Suprapubic skin (tissue), 4 donors: Measurements from ENCODE around the gene MTA3. TPM values are rescaled to one million over a fixed set of nuclear protein-coding genes. Genes with fewer than 3 reads are reported as not detected.
"Not testable (repeated sequence)": the region's sequence is repeated elsewhere in the genome, so short reads cannot be mapped to it uniquely, and the experiment has no call there.

ENCODE experiments used
- DNase-seq, 2 donors: peaks; one replicate each; pipeline ENCODE4 v3.0.0-alpha.2; 2019; ENCODE audit warnings: low spot score in 2 of 2
- H3K27ac ChIP-seq: fragments of 200-600 bp; sonication (generic); one replicate; pipeline ENCODE4 v1.5.1; 2019
- H3K27me3 ChIP-seq: fragments of 200-600 bp; sonication (generic); one replicate; pipeline ENCODE4 v1.5.1; 2019
- H3K36me3 ChIP-seq: fragments of 200-600 bp; sonication (generic); one replicate; pipeline ENCODE4 v1.5.1; 2019
- H3K4me1 ChIP-seq: fragments of 200-600 bp; sonication (generic); one replicate; pipeline ENCODE4 v1.5.1; 2019
- H3K4me3 ChIP-seq: fragments of 200-600 bp; sonication (generic); one replicate; pipeline ENCODE4 v1.5.1; 2019; ENCODE audit warnings: mild to moderate bottlenecking
- H3K9me3 ChIP-seq: fragments of 200-600 bp; sonication (generic); one replicate; pipeline ENCODE4 v1.5.1; 2019
- EP300 ChIP-seq: sonication (generic); formaldehyde crosslinking; IDR thresholded peaks from one replicate; pipeline ENCODE4 v1.6.1; 2017; ENCODE audit warnings: antibody characterized with exemption
- POLR2A ChIP-seq, 2 donors: fragments of 450-650 bp; IDR thresholded peaks; one replicate each; pipeline ENCODE4 v1.6.1; 2017; ENCODE audit warnings: antibody characterized with exemption in 2 of 2, mild to moderate bottlenecking in 2 of 2, moderate library complexity in 2 of 2
- POLR2AphosphoS5 ChIP-seq, 3 donors: sonication (generic); formaldehyde crosslinking; IDR thresholded peaks; one replicate each; pipeline ENCODE4 v1.6.1; 2017; ENCODE audit warnings: antibody characterized with exemption in 3 of 3
- WGBS: methylation state at CpG from one replicate; pipeline ENCODE4 v1.1.5; 2018; 5-methylcytosine and 5-hydroxymethylcytosine counted together
- total RNA-seq, 4 donors: library from RNA; depleted of rRNA; stranded (reverse); fragments of >200 nt; gene quantifications; one replicate each; pipeline ENCODE4 v1.1.0, GENCODE V29; 2016
- TF ChIP-seq, protein P1 (sequence below), 2 donors: fragments of 200-600 bp in 1 of 2; fragments of 450-650 bp in 1 of 2; sonication (generic) in 1 of 2; IDR thresholded peaks; one replicate each; pipeline ENCODE4 v1.5.1; 2016 to 2019; ENCODE audit warnings: antibody characterized with exemption in 2 of 2, mild to moderate bottlenecking in 1 of 2, moderate library complexity in 1 of 2

MTA3 gene
- total RNA-seq, 4 donors from 2014 or later = 29.6 to 81.9 (median 30.3) TPM

DNA sequence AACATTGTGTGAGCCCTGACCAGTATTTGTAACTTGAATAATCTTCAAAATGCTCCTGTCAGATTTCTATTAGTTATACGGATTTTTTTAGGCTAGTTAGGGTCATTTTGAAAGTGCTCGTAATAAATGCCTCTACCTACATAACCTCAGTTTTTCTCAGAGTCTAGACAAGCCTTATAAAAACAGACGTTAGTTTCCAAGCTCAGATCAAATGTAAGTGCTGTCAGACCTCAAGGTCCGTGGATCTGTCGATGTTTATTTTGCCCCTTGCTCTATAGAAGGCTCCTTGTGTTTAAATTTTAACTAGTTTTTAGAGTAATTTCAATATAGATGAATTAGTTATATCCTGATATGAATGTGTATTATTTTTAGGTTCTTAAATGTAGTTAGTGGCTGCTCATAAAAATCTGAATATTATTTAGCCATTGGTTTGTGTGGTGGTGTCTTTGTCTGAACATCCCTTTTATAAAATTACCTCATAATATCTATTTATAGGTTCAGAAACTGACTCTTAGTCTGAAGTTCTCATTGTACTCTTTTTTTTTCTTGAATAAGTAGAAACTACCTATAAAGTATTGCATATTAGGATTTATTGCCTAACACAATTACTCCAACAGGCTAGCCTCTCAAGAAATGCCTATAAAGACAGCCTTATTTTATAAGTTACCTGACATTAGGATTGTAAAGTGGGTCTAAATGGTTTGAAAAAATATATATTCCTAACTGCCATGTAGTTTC is 71.1 kb downstream of the MTA3 start:
- WGBS = 84% methylated on average over 5 of the region's 5 CpGs
- no peak overlapping the region for H3K27ac ChIP-seq
- H3K27me3 ChIP-seq = no peaks in the 10 kb centered on the region
- H3K36me3 ChIP-seq = peaks cover 5% of the 10 kb centered on the region
- TF ChIP-seq POLR2A (IDR thresholded peaks at IDR 0.05) = no peak
- TF ChIP-seq POLR2AphosphoS5 (IDR thresholded peaks at IDR 0.05) = no peak
- no peak for TF ChIP-seq EP300
- TF ChIP-seq, protein P1, sequence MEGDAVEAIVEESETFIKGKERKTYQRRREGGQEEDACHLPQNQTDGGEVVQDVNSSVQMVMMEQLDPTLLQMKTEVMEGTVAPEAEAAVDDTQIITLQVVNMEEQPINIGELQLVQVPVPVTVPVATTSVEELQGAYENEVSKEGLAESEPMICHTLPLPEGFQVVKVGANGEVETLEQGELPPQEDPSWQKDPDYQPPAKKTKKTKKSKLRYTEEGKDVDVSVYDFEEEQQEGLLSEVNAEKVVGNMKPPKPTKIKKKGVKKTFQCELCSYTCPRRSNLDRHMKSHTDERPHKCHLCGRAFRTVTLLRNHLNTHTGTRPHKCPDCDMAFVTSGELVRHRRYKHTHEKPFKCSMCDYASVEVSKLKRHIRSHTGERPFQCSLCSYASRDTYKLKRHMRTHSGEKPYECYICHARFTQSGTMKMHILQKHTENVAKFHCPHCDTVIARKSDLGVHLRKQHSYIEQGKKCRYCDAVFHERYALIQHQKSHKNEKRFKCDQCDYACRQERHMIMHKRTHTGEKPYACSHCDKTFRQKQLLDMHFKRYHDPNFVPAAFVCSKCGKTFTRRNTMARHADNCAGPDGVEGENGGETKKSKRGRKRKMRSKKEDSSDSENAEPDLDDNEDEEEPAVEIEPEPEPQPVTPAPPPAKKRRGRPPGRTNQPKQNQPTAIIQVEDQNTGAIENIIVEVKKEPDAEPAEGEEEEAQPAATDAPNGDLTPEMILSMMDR (IDR thresholded peaks at IDR 0.05) = no peak
- H3K4me3 ChIP-seq = no peak overlapping the region
- no peaks in the 10 kb centered on the region for H3K9me3 ChIP-seq
- H3K4me1 ChIP-seq = no peaks in the 10 kb centered on the region
- no peak for DNase-seq

DNA sequence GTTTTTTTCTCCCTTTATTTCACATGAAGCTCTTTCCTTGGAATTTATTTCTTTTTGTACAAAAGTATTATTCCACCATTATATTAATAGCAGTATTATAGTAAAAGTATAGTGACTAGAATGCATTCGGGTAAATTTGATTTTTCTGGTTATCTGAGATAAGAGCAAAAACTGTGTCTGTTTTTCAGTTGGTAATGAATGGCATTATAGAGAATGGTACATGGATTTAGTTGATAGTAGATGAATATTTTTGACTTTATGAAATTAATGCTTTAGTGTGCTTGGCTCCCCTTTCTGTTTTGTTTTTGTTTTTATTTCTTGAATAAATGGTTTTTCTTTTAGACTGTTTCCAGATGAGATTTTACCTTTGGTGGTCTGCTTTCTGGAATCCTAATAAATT is 71.8 kb downstream of the MTA3 start:
- TF ChIP-seq POLR2A (IDR thresholded peaks at IDR 0.05) = no peak
- TF ChIP-seq, protein P1 (IDR thresholded peaks at IDR 0.05) = no peak
- TF ChIP-seq POLR2AphosphoS5 (IDR thresholded peaks at IDR 0.05) = no peak
- no peak for TF ChIP-seq EP300
- Histone ChIP-seq H3K27ac (no peak overlapping the region), H3K27me3 (no peaks in the 10 kb centered on the region), H3K9me3 (no peaks in the 10 kb centered on the region), H3K4me3 (no peak overlapping the region), H3K4me1 (no peaks in the 10 kb centered on the region), H3K36me3 (peaks cover 6% of the 10 kb centered on the region)
- DNase-seq = no peak
- 98% methylated on average over 1 of the region's 1 CpG for WGBS

DNA sequence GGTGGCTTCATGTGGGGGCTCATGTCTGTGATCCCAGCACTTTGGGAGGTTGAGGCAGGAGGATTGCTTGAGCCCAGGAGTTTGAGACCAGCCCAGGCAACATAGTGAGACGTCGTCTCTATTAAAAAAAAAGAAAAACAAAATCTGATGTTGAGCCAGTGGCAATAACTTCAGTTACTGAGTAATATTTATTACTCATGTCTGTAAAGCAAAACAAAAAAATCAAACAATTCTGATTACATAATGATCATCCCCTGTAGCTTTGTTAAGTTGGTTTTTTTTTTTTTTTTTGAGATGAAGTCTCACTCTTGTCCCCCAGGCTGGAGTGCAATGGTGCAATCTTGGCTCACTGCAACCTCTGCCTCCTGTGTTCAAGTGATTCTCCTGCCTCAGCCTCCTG is 73.9 kb downstream of the MTA3 start:
- H3K27me3 ChIP-seq, H3K4me1 ChIP-seq, H3K27ac ChIP-seq, H3K4me3 ChIP-seq, DNase-seq, H3K9me3 ChIP-seq: not testable (repeated sequence)
- 79% methylated on average over 2 of the region's 2 CpGs for WGBS
- H3K36me3 ChIP-seq = peaks cover 19% of the 10 kb centered on the region

DNA sequence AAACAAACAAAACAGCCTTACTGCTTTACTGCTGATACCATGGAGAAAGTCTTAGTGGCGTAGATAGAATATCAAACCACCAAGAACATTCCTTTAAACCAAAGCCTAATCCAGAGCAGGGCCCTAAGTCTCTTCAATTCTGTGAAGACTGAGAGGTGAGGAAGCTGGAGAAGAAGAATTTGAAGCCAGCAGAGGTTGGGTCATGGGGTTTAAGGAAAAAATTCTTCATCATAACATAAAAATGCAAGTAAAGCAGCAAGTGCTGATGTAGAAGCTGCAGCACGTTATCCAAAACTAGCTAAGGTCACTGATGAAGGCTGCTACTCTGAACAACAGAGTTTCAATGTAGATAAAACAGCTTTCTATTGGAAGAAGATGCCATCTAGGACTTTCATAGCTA is 77.1 kb downstream of the MTA3 start:
- 98% methylated on average over 2 of the region's 2 CpGs for WGBS
- no peak for DNase-seq
- peaks cover 23% of the 10 kb centered on the region for H3K36me3 ChIP-seq

DNA sequence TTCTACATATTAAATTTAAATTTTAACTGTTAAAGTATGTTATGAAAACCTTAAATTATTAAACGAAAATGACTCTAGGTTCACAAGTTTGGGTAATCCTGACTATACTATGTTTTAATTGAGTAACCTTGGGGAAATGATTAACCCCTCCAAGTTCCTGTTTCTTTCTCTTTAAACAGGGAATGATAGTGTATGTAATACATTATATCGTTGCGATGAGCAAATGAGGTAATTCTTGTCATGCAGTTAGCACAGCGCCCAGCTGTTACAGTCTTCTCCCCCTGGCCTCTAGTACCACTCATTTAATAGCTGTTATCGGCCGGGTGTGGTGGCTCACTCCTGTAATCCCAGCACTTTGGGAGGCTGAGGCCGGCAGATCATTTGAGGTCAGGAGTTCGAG is 80.4 kb downstream of the MTA3 start:
- H3K36me3 ChIP-seq = peaks cover 23% of the 10 kb centered on the region
- no peaks in the 10 kb centered on the region for H3K9me3 ChIP-seq
- no peak overlapping the region for H3K27ac ChIP-seq
- TF ChIP-seq POLR2A (IDR thresholded peaks at IDR 0.05) (no peak), EP300 (no peak), POLR2AphosphoS5 (IDR thresholded peaks at IDR 0.05) (no peak)
- TF ChIP-seq, protein P1 (IDR thresholded peaks at IDR 0.05) = no peak
- WGBS = 91% methylated on average over 8 of the region's 8 CpGs
- DNase-seq = no peak
- no peaks in the 10 kb centered on the region for H3K27me3 ChIP-seq
- H3K4me3 ChIP-seq = no peak overlapping the region
- no peaks in the 10 kb centered on the region for H3K4me1 ChIP-seq

More for the DNA sequence above, 77.1 kb downstream of the MTA3 start:
- H3K27ac ChIP-seq = no peak overlapping the region
- TF ChIP-seq POLR2AphosphoS5 (IDR thresholded peaks at IDR 0.05) (no peak), POLR2A (IDR thresholded peaks at IDR 0.05) (no peak), EP300 (no peak)
- TF ChIP-seq, protein P1 (IDR thresholded peaks at IDR 0.05) = no peak
- no peak overlapping the region for H3K4me3 ChIP-seq
- H3K27me3 ChIP-seq = no peaks in the 10 kb centered on the region
- no peaks in the 10 kb centered on the region for H3K9me3 ChIP-seq
- H3K4me1 ChIP-seq = no peaks in the 10 kb centered on the region
